Activated T-helper 1 cell treated with anti-CD3 and anti-CD28 coated beads, Interleukin-12 subunit alpha, Interleukin-12 subunit beta, Interleukin-2, Interleukin-4 antibody, amounts not matched to agents 30 ng/mL and 10 ng/mL and 1 ng/mL, durations not matched to agents 14 hours and 24 hours and 36 hours (primary cell): ENCODE results near the gene TOP2A. TPM values are rescaled to one million over a fixed set of nuclear protein-coding genes. Genes with fewer than 3 reads are reported as not detected.

Source experiments
- DNase-seq: peaks from one replicate; pipeline ENCODE4 v3.0.0; 2021; ENCODE audit warnings: low spot score
- H3K27ac Mint-ChIP-seq: one replicate; pipeline ENCODE4 v1.8.0; 2021; ENCODE audit warnings: mild to moderate bottlenecking, mixed read lengths
- H3K27me3 Mint-ChIP-seq: one replicate; pipeline ENCODE4 v1.8.0; 2022; ENCODE audit warnings: mild to moderate bottlenecking, moderate library complexity, mixed read lengths; ENCODE audit not compliant: insufficient read depth
- H3K36me3 Mint-ChIP-seq: one replicate; pipeline ENCODE4 v1.8.0; 2021; ENCODE audit warnings: low read depth, mixed read lengths
- H3K4me1 Mint-ChIP-seq: one replicate; pipeline ENCODE4 v1.8.0; 2021; ENCODE audit warnings: low read depth, mixed read lengths
- H3K4me3 Mint-ChIP-seq: one replicate; pipeline ENCODE4 v1.8.0; 2021; ENCODE audit warnings: mild to moderate bottlenecking, moderate library complexity, mixed read lengths
- H3K9me3 Mint-ChIP-seq: one replicate; pipeline ENCODE4 v1.8.0; 2021; ENCODE audit warnings: mixed read lengths
- intact Hi-C: fragments of 100-400 bp; cut with micrococcal nuclease; formaldehyde crosslinking; loops from one replicate; pipeline ENCODE4 v1.15.1; 2024
- total RNA-seq: library from RNA; stranded (reverse); gene quantifications from 2 replicates; pipeline ENCODE4 v1.2.3, GENCODE V29; 2022

TOP2A gene
- total RNA-seq, 1 donor from 2014 or later, result 161 TPM

DNA sequence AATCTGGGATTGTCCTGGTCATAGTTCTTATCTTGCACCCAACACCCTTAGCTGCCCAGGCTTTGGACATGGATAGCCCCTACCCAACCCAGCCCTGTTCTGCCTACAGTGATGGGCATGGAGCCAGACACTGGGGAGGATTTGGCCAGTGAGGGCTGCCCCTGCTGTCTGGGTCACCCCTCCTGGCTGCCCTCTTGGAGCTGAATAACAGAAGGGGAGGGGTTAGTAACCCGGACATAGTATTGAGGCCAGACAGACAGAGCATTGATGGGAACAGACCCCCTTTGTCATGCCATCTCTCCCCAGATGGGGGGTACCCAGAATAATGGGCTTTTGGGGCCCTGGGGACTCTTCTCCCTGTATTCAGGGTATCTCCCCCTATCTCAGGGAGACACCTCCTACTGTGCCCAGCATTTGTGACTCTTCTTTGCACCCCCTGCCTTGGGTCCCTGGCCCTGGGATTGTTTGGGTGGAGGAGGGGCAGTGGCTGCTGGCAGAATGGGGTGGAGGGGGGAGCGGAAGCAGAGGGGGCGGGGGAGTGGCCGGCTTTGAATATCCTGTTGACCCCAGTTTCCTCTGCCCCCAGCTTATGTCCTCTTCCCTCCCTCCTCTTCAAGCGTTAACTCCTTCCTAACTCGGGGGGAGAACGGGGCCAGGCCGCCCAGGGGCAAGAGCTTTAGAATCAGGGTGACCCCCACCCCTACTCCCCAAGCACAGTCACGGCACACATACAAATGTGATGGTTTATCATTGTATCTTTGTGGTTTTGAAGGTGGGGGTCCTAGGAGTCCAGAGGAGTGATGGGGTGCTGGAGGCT is 70.2 kb downstream of the TOP2A start:
- H3K27ac Mint-ChIP-seq, result no peak overlapping the region
- no peaks in the 10 kb centered on the region for H3K9me3 Mint-ChIP-seq
- H3K27me3 Mint-ChIP-seq, result no peaks in the 10 kb centered on the region
- H3K36me3 Mint-ChIP-seq, result peaks cover 23% of the 10 kb centered on the region
- intact Hi-C loops, result no loop called here
- peaks cover 38% of the 10 kb centered on the region for H3K4me1 Mint-ChIP-seq
- H3K4me3 Mint-ChIP-seq, result no peak overlapping the region
- no peak for DNase-seq

- no peak for DNase-seq
- H3K4me3 Mint-ChIP-seq, result no peak overlapping the region
- H3K4me1 Mint-ChIP-seq, result peaks cover 35% of the 10 kb centered on the region
- H3K36me3 Mint-ChIP-seq, result peaks cover 16% of the 10 kb centered on the region
- no peak overlapping the region for H3K27ac Mint-ChIP-seq
- H3K9me3 Mint-ChIP-seq, result no peaks in the 10 kb centered on the region
- intact Hi-C loops, result no loop called here
- no peaks in the 10 kb centered on the region for H3K27me3 Mint-ChIP-seq
Measured at GRCh38 chr17:40346765-40347158, 70.9 kb downstream of the TOP2A start.

- Mint-ChIP-seq H3K27ac (no peak overlapping the region), H3K4me3 (no peak overlapping the region), H3K36me3 (peaks cover 14% of the 10 kb centered on the region), H3K4me1 (peaks cover 36% of the 10 kb centered on the region), H3K27me3 (no peaks in the 10 kb centered on the region), H3K9me3 (no peaks in the 10 kb centered on the region)
- DNase-seq, result no peak
- intact Hi-C loops, result no loop called here
Measured at GRCh38 chr17:40345994-40346764, 71.5 kb downstream of the TOP2A start.

DNA sequence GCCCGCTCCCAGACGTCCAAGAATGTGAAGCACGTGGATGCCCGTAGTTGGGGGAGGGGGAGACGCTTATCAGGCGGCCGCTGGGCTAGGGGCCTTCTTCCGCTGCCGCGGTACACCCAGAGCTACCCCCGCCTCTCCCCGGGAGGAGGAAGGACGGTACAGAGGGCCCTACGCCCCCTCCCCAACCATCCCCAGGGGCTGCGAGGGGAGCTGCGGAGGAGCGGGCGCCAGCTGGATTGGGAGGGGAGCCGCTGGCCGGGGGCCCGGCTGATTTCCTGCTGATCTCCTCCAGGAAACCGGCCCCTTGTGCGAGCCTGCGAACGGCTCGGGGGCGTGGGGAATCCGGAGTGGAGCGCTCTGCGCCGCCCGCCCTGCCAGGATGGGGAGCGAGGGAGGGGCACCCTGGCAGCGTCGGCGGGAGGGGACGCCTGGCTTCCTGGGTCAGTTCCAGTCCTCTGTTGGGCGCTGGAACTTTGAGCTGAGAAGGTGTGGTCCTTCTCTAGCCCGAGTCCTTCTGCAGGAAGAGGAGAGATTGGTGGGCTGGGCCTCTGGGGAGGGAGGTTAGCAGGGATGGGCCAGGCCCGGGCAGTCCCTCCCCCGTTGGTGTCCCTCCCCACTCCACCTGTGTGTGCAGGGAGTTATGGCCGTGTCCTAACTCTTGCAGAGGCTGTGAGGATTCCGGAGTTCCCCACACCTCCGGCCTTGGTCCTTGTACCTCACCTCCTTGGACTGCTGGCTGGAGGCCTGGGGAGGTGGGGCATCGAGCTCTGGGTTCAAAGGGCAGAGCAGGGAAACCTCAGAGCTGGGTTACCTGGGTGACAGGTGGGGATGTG is 72.3 kb downstream of the TOP2A start:
- Mint-ChIP-seq H3K4me3 (peak overlapping the region; percentile 15), H3K27ac (peak overlapping the region; percentile 12), H3K9me3 (no peaks in the 10 kb centered on the region), H3K27me3 (no peaks in the 10 kb centered on the region), H3K4me1 (peaks cover 44% of the 10 kb centered on the region), H3K36me3 (peaks cover 19% of the 10 kb centered on the region)
- no peak for DNase-seq
- intact Hi-C loops, result no loop called here

- Mint-ChIP-seq H3K27ac (peak overlapping the region; percentile 12), H3K36me3 (peaks cover 24% of the 10 kb centered on the region), H3K9me3 (no peaks in the 10 kb centered on the region), H3K27me3 (no peaks in the 10 kb centered on the region), H3K4me1 (peaks cover 46% of the 10 kb centered on the region), H3K4me3 (peak overlapping the region; percentile 24)
- intact Hi-C loops, result no loop called here
- no peak for DNase-seq
Measured at GRCh38 chr17:40344421-40345160, 73.1 kb downstream of the TOP2A start.

GRCh38 chr17:40343219-40344119 is 74.2 kb downstream of the TOP2A start:
- Mint-ChIP-seq H3K27me3 (no peaks in the 10 kb centered on the region), H3K27ac (peak overlapping the region; percentile 3), H3K36me3 (peaks cover 18% of the 10 kb centered on the region), H3K4me1 (peaks cover 54% of the 10 kb centered on the region), H3K4me3 (peak overlapping the region; percentile 71), H3K9me3 (no peaks in the 10 kb centered on the region)
- no peak for DNase-seq
- intact Hi-C loops, result no loop called here

GRCh38 chr17:40342504-40343218 is 75.0 kb downstream of the TOP2A start:
- H3K36me3 Mint-ChIP-seq, result peaks cover 25% of the 10 kb centered on the region
- H3K4me3 Mint-ChIP-seq, result peak overlapping the region; percentile 71
- peak overlapping the region; percentile 3 for H3K27ac Mint-ChIP-seq
- intact Hi-C loops, result no loop called here
- H3K9me3 Mint-ChIP-seq, result no peaks in the 10 kb centered on the region
- no peak for DNase-seq
- peaks cover 61% of the 10 kb centered on the region for H3K4me1 Mint-ChIP-seq
- no peaks in the 10 kb centered on the region for H3K27me3 Mint-ChIP-seq

DNA sequence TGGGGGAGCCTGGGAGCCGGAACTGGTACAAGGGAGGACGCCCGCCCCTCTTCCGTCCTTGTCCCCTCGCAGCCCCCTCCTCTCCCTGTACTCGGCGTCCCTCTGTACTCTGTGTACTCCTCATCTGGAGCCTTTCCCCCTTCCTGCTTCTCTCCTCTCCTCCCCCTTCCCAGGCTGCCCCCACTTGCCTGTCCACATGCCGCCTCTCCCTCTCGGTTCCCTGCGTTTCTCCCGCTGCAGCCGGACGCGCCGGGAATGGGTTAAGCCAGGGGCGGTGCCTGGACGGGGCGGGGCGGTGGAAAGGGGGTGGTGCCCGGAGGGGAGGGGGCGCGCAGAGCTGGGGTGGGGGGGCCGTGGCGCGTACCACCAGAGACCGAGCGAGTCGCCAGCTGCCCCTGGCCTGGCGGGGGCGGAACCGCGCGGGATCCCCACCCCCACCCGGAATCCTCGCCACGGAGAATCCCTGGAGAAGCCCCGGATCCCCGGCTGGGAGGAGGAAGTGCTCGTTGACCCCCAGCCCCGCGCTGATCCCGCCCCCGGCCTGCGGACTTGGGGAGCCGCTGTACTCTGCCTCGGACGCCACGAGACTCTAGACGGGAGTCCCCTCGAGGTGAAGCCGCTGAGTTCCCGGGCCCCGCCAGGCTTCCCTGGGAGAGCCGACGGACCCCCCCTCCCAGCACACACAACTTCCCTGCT is 75.7 kb downstream of the TOP2A start:
- Mint-ChIP-seq H3K9me3 (no peaks in the 10 kb centered on the region), H3K36me3 (peaks cover 26% of the 10 kb centered on the region), H3K27ac (no peak overlapping the region), H3K4me3 (peak overlapping the region; percentile 71), H3K27me3 (no peaks in the 10 kb centered on the region), H3K4me1 (peaks cover 68% of the 10 kb centered on the region)
- no peak for DNase-seq
- intact Hi-C loops, result loop anchor here (1.0 kb wide), 2 partner anchors 17 to 24 kb away; no protein-coding TSS in a partner anchor

DNA sequence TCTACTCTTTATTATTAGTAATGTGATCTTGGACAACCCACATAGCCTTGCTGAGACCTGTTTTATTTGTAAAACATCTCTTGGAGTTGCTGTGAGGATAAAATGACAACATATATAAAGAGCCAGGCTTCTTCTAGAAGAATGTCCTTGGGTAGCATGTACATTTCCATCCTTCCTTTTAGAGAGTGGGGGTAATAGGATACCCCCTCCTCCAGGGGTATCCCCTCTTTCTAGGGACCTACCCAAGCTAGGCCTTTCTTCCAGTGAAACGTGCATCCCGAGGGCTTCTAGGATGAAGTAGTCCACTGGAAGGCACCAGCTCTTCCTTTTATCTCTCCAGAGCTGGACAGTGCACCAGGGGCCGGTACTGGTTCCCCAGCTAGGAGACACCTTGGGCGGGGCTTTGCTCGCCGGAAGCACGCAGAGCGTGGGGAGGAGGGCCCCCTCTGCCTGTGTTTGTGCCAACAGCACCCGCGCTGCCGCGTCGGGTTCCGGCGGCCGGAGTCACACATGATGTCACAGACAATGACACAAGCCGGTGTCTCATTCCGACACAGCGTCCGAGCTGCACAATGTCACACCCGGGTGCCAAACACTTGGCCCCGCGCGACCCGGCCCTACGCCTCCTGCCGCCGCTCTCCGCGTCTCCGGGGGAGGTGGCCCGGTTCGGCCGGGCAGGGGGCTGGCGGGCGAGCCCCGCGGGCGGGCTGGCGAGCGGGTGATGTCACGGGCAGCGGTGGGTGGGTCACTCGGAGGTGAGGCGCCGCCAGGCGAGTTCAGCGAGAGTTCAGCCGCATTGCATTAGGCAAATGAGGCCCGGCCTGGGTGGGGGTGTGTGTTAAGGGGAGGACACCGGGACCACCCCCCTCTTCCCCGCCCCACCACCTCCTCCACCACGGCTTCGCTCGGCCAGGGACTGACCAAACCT is 76.6 kb downstream of the TOP2A start:
- intact Hi-C loops, result loop anchor here (1.0 kb wide), 2 partner anchors 16 to 23 kb away; no protein-coding TSS in a partner anchor
- H3K27ac Mint-ChIP-seq, result peak overlapping the region; percentile 86
- peaks cover 26% of the 10 kb centered on the region for H3K36me3 Mint-ChIP-seq
- no peaks in the 10 kb centered on the region for H3K9me3 Mint-ChIP-seq
- peaks cover 69% of the 10 kb centered on the region for H3K4me1 Mint-ChIP-seq
- peak overlapping the region; percentile 77 for H3K4me3 Mint-ChIP-seq
- H3K27me3 Mint-ChIP-seq, result no peaks in the 10 kb centered on the region
- DNase-seq, result peak; percentile 79

DNA sequence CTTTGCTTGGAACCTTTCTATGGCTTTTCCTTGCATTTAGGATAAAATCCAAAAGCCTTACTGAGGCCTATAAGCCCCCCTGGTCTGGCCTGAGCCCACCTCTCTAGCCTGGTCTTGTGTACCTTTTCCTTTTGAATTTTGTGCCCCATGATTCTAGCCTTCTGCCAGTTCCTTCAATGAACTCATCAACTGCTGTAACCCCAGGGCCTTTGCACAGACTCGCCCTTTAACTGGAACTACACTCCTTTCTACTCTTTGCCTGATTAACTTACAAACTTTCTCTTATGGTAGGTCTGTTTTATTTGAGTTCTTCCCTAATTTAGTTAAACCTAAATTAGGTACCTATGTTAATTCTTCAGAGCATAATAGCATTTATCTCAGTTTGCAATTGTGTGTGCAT is 77.4 kb downstream of the TOP2A start:
- Mint-ChIP-seq H3K9me3 (no peaks in the 10 kb centered on the region), H3K36me3 (peaks cover 26% of the 10 kb centered on the region), H3K4me3 (no peak overlapping the region), H3K4me1 (peaks cover 67% of the 10 kb centered on the region), H3K27ac (peak overlapping the region; percentile 32), H3K27me3 (no peaks in the 10 kb centered on the region)
- intact Hi-C loops, result no loop called here
- DNase-seq, result no peak
